Tibial nerve (tissue), 4 donors: ENCODE measurements around the gene SLC34A3. TPM values are rescaled to one million over a fixed set of nuclear protein-coding genes. Genes with fewer than 3 reads are reported as not detected.

Experiments
- DNase-seq, 2 donors: peaks; one replicate each; pipeline ENCODE4 v3.0.0-alpha.2; 2019; ENCODE audit warnings: low spot score in 2 of 2
- H3K27ac ChIP-seq, 4 donors: fragments of 200-600 bp; sonication (generic) in 3 of 4; one replicate each; pipeline ENCODE4 v1.5.1; 2017 to 2019; ENCODE audit warnings: mild to moderate bottlenecking in 1 of 4
- H3K27me3 ChIP-seq, 2 donors: fragments of 200-600 bp; sonication (generic) in 1 of 2; one replicate each; pipeline versions ENCODE4 v1.5.1 to v1.6.0; 2017 to 2019
- H3K36me3 ChIP-seq, 3 donors: fragments of 200-600 bp; sonication (generic); one replicate each; pipeline ENCODE4 v1.5.1; 2018 to 2019
- H3K4me1 ChIP-seq, 4 donors: fragments of 200-600 bp; sonication (generic) in 3 of 4; one replicate each; pipeline ENCODE4 v1.5.1; 2017 to 2019
- H3K4me3 ChIP-seq, 4 donors: fragments of 200-600 bp; sonication (generic) in 3 of 4; one replicate each; pipeline ENCODE4 v1.5.1; 2017 to 2019; ENCODE audit warnings: mild to moderate bottlenecking in 1 of 4, moderate library complexity in 1 of 4
- H3K9me3 ChIP-seq, 4 donors: fragments of 200-600 bp; sonication (generic) in 3 of 4; one replicate each; pipeline ENCODE4 v1.5.1; 2017 to 2019
- EP300 ChIP-seq, 2 donors: sonication (generic); formaldehyde crosslinking; IDR thresholded peaks; one replicate each; pipeline ENCODE4 v1.6.1; 2017; ENCODE audit warnings: antibody characterized with exemption in 2 of 2, mild to moderate bottlenecking in 1 of 2
- POLR2A ChIP-seq, 2 donors: fragments of 450-650 bp; IDR thresholded peaks; one replicate each; pipeline ENCODE4 v1.6.1; 2017; ENCODE audit warnings: antibody characterized with exemption in 2 of 2, mild to moderate bottlenecking in 2 of 2, moderate library complexity in 2 of 2
- WGBS, 2 donors: methylation state at CpG; one replicate each; pipeline ENCODE4 v1.1.5; 2018; 5-methylcytosine and 5-hydroxymethylcytosine counted together
- total RNA-seq, 4 donors: library from RNA; depleted of rRNA; stranded (reverse); fragments of >200 nt; gene quantifications; one replicate each; pipeline ENCODE4 v1.1.0, GENCODE V29; 2016
- TF ChIP-seq, protein P1 (sequence below), 5 experiments: fragments of 200-600 bp in 3 of 5; fragments of 450-650 bp in 2 of 5; sonication (generic) in 3 of 5; IDR thresholded peaks; one replicate each; pipeline ENCODE4 v1.5.1; 2016 to 2019; ENCODE audit warnings: antibody characterized with exemption in 5 of 5, mild to moderate bottlenecking in 3 of 5, moderate library complexity in 2 of 5

The SLC34A3 gene
- total RNA-seq, 4 donors from 2014 or later, result not detected

DNA sequence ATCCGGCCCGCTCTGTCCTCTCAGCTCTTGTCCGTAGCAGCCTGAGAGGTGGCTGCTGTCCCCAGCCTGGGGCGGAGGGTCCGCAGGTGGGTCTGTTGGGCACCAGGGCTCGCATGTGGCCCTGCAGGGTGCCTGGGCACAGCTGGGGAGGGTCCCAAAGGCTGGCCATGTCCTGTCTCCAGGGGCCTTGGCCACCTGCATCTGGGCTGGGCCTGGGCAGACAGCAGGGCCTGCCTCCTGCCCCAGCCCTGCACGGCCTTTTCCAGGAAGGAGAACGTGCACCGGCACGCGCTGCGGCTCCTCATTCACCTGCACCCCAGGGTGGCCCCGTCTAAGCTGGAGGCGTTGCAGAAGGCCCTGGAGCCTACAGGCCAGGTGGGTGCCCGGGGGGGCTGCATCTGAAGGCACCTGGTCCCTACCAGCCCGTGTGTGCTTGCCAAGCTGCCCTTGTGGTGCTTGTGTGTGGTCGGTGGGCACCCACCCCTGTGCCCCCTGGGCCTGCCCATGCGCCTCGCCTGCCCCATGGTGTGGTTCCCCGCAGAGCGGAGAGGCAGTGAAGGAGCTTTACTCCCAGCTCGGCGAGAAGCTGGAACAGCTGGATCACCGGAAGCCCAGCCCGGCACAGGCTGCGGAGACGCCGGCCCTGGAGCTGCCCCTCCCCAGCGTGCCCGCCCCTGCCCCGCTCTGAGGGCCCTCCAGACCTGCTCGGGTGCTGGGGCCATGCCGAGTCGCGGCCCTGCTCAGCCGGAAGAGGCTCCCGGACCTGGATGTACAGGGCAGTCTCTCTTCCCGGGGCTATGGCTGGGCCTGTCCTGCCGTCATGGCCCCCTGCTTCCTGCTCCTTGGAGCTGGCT lies 41.8 kb downstream of the SLC34A3 start:
- H3K27me3 ChIP-seq, result peaks cover 0 to 24% of the 10 kb centered on the region in 2 donors
- 92 to 94% methylated on average over 22 to 29 of the region's 39 CpGs for WGBS, 2 donors
- no peak overlapping the region for H3K4me3 ChIP-seq
- no peaks in the 10 kb centered on the region for H3K9me3 ChIP-seq
- no peak overlapping the region for H3K27ac ChIP-seq
- peaks cover 0 to 27% (median 18%) of the 10 kb centered on the region in 4 donors for H3K4me1 ChIP-seq
- peaks cover 3 to 66% (median 9%) of the 10 kb centered on the region in 3 donors for H3K36me3 ChIP-seq
- DNase-seq, result no peak
- TF ChIP-seq, protein P1, sequence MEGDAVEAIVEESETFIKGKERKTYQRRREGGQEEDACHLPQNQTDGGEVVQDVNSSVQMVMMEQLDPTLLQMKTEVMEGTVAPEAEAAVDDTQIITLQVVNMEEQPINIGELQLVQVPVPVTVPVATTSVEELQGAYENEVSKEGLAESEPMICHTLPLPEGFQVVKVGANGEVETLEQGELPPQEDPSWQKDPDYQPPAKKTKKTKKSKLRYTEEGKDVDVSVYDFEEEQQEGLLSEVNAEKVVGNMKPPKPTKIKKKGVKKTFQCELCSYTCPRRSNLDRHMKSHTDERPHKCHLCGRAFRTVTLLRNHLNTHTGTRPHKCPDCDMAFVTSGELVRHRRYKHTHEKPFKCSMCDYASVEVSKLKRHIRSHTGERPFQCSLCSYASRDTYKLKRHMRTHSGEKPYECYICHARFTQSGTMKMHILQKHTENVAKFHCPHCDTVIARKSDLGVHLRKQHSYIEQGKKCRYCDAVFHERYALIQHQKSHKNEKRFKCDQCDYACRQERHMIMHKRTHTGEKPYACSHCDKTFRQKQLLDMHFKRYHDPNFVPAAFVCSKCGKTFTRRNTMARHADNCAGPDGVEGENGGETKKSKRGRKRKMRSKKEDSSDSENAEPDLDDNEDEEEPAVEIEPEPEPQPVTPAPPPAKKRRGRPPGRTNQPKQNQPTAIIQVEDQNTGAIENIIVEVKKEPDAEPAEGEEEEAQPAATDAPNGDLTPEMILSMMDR (IDR thresholded peaks at IDR 0.05), result no peak

DNA sequence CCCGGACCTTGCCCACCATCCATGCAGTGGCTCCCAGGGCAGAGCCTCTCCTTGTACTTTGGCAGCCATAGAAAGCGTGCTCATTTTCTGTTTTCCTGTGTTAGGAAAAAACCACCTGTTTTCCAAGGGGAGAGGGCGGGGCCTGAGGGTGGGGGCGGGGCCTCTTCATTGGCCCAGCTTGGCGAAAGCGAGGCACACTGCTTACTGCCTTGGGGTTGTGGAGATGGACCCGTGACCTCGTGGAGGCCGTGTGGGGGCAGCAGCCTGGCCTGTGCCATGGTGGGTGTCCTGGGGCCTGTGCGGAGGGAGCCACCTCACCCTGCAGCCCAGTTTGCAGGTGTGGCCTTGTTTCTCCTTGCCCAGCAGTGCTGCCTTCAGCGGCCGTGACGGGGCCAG lies 42.4 kb downstream of the SLC34A3 start:
- H3K27ac ChIP-seq, result no peak overlapping the region
- no peak overlapping the region for H3K4me3 ChIP-seq
- DNase-seq, result no peak
- H3K36me3 ChIP-seq, result peaks cover 3 to 60% (median 9%) of the 10 kb centered on the region in 3 donors
- H3K4me1 ChIP-seq, result peaks cover 0 to 31% (median 20%) of the 10 kb centered on the region in 4 donors
- 81 to 88% methylated on average over 9 to 13 of the region's 13 CpGs for WGBS, 2 donors
- no peaks in the 10 kb centered on the region for H3K9me3 ChIP-seq
- TF ChIP-seq POLR2A (IDR thresholded peaks at IDR 0.05) (no peak), EP300 (IDR thresholded peaks at IDR 0.05) (no peak)
- TF ChIP-seq, protein P1 (IDR thresholded peaks at IDR 0.05), result no peak
- H3K27me3 ChIP-seq, result peaks cover 0 to 30% of the 10 kb centered on the region in 2 donors

- TF ChIP-seq EP300 (IDR thresholded peaks at IDR 0.05) (no peak), POLR2A (IDR thresholded peaks at IDR 0.05) (no peak)
- TF ChIP-seq, protein P1 (IDR thresholded peaks at IDR 0.05), result no peak
- WGBS, 2 donors, result 73 to 80% methylated on average over 6 to 9 of the region's 15 CpGs
- Histone ChIP-seq H3K27ac (no peak overlapping the region), H3K4me3 (no peak overlapping the region), H3K4me1 (peaks cover 0 to 35% (median 20%) of the 10 kb centered on the region in 4 donors), H3K27me3 (peaks cover 0 to 35% of the 10 kb centered on the region in 2 donors), H3K36me3 (peaks cover 3 to 55% (median 9%) of the 10 kb centered on the region in 3 donors), H3K9me3 (peaks cover 0 to 4% (median 0%) of the 10 kb centered on the region in 4 donors)
- no peak for DNase-seq
Measured at GRCh38 chr9:137273611-137274320, 43.1 kb downstream of the SLC34A3 start.

- Histone ChIP-seq H3K27me3 (peaks cover 0 to 39% of the 10 kb centered on the region in 2 donors), H3K4me1 (peaks cover 0 to 36% (median 14%) of the 10 kb centered on the region in 4 donors), H3K36me3 (peaks cover 3 to 55% (median 9%) of the 10 kb centered on the region in 3 donors), H3K27ac (no peak overlapping the region), H3K4me3 (no peak overlapping the region), H3K9me3 (peaks cover 0 to 10% (median 0%) of the 10 kb centered on the region in 4 donors)
- 85 to 88% methylated on average over 10 of the region's 10 CpGs for WGBS, 2 donors
- no peak for TF ChIP-seq POLR2A (IDR thresholded peaks at IDR 0.05)
- TF ChIP-seq, protein P1 (IDR thresholded peaks at IDR 0.05), result no peak
- TF ChIP-seq EP300 (IDR thresholded peaks at IDR 0.05), result no peak
- no peak for DNase-seq
Measured at GRCh38 chr9:137275203-137275587, 44.5 kb downstream of the SLC34A3 start.
